HepG2 (cell line): ENCODE data around the gene RTF1. TPM values are rescaled to one million over a fixed set of nuclear protein-coding genes. Genes with fewer than 3 reads are reported as not detected.

ENCODE experiments used
- AGO1 ChIP-seq: fragments of 200-400 bp; formaldehyde crosslinking; IDR thresholded peaks from 2 replicates; pipeline ENCODE4 v1.6.1; 2017; ENCODE audit warnings: mild to moderate bottlenecking, low read depth, low read length, moderate library complexity; ENCODE audit not compliant: poor library complexity, severe bottlenecking
- ARHGAP35 ChIP-seq: sonication (generic); formaldehyde crosslinking; IDR thresholded peaks from 2 replicates; pipeline ENCODE4 v1.9.0; 2022; ENCODE audit warnings: mild to moderate bottlenecking, inconsistent platforms, moderate library complexity, missing genetic modification reagents, borderline replicate concordance
- ARNT2 ChIP-seq: sonication (generic); formaldehyde crosslinking; IDR thresholded peaks from 2 replicates; pipeline ENCODE4 v1.8.0; 2022; ENCODE audit warnings: mild to moderate bottlenecking, low read depth, missing genetic modification reagents, moderate library complexity
- ATM ChIP-seq: fragments of 450-650 bp; IDR thresholded peaks from 2 replicates; pipeline ENCODE4 v1.7.1; 2017; ENCODE audit warnings: mild to moderate bottlenecking, borderline replicate concordance
- CBX5 ChIP-seq: sonication (generic); formaldehyde crosslinking; IDR thresholded peaks from 2 replicates; pipeline ENCODE4 v1.4.0; 2020; ENCODE audit warnings: missing genetic modification reagents, borderline replicate concordance
- EEA1 ChIP-seq: sonication (generic); formaldehyde crosslinking; IDR thresholded peaks from 2 replicates; pipeline ENCODE4 v1.5.1; 2020; ENCODE audit warnings: mild to moderate bottlenecking, missing genetic modification reagents, borderline replicate concordance
- ELK4 ChIP-seq: sonication (generic); formaldehyde crosslinking; IDR thresholded peaks from 2 replicates; pipeline ENCODE4 v1.9.0; 2021; ENCODE audit warnings: missing genetic modification reagents, borderline replicate concordance
- GATAD2A ChIP-seq: IDR thresholded peaks from 2 replicates; pipeline ENCODE4 v1.6.1; 2016
- HIVEP1 ChIP-seq: sonication (generic); formaldehyde crosslinking; IDR thresholded peaks from 2 replicates; pipeline ENCODE4 v1.4.0; 2020; ENCODE audit warnings: mild to moderate bottlenecking, missing genetic modification reagents
- HMGA1 ChIP-seq: sonication (generic); formaldehyde crosslinking; conservative IDR thresholded peaks from 2 replicates; pipeline ENCODE4 v1.4.0; 2020; ENCODE audit warnings: missing genetic modification reagents
- IKZF4 ChIP-seq: sonication (generic); formaldehyde crosslinking; IDR thresholded peaks from 2 replicates; pipeline ENCODE4 v1.5.1; 2020; ENCODE audit warnings: borderline replicate concordance, mild to moderate bottlenecking, low read depth, missing genetic modification reagents; ENCODE audit errors: not compliant biosample characterization
- MED8 ChIP-seq: sonication (generic); formaldehyde crosslinking; IDR thresholded peaks from 2 replicates; pipeline ENCODE4 v1.8.1; 2023; ENCODE audit warnings: mild to moderate bottlenecking, missing genetic modification reagents; ENCODE audit not compliant: insufficient replicate concordance
- TBX3 ChIP-seq: fragments of 450-650 bp; IDR thresholded peaks from 2 replicates; pipeline ENCODE4 v1.6.1; 2017; ENCODE audit warnings: antibody characterized with exemption, mild to moderate bottlenecking, inconsistent platforms, borderline replicate concordance
- TFE3 ChIP-seq: IDR thresholded peaks from 2 replicates; pipeline ENCODE4 v1.6.1; 2016
- THAP7 ChIP-seq: sonication (generic); formaldehyde crosslinking; IDR thresholded peaks from 2 replicates; pipeline ENCODE4 v1.8.1; 2023; ENCODE audit warnings: mild to moderate bottlenecking, missing genetic modification reagents
- TOPORS ChIP-seq: sonication (generic); formaldehyde crosslinking; IDR thresholded peaks from 2 replicates; pipeline ENCODE4 v1.8.0; 2023; ENCODE audit warnings: mild to moderate bottlenecking, missing genetic modification reagents
- ZBTB7B ChIP-seq: sonication (generic); formaldehyde crosslinking; IDR thresholded peaks from 2 replicates; pipeline ENCODE4 v1.4.0; 2020; ENCODE audit warnings: missing genetic modification reagents
- ZNF576 ChIP-seq: sonication (generic); formaldehyde crosslinking; IDR thresholded peaks from 2 replicates; pipeline ENCODE4 v1.4.0; 2020; ENCODE audit warnings: mild to moderate bottlenecking, missing genetic modification reagents
- ZNF605 ChIP-seq: sonication (generic); formaldehyde crosslinking; IDR thresholded peaks from 2 replicates; pipeline ENCODE4 v1.8.0; 2022; ENCODE audit warnings: mild to moderate bottlenecking, missing genetic modification reagents
- ZNF747 ChIP-seq: sonication (generic); formaldehyde crosslinking; IDR thresholded peaks from 2 replicates; pipeline ENCODE4 v1.8.1; 2023; ENCODE audit warnings: missing genetic modification reagents, mild to moderate bottlenecking, borderline replicate concordance
- ZNF878 ChIP-seq: sonication (generic); formaldehyde crosslinking; IDR thresholded peaks from 2 replicates; pipeline ENCODE4 v1.8.1; 2023; ENCODE audit warnings: mild to moderate bottlenecking, missing genetic modification reagents, moderate library complexity
- ZSCAN22 ChIP-seq: sonication (generic); formaldehyde crosslinking; IDR thresholded peaks from 2 replicates; pipeline ENCODE4 v1.4.0; 2020; ENCODE audit warnings: mild to moderate bottlenecking, missing genetic modification reagents
- ZSCAN25 ChIP-seq: sonication (generic); formaldehyde crosslinking; IDR thresholded peaks from 2 replicates; pipeline ENCODE4 v1.8.0; 2022; ENCODE audit warnings: mild to moderate bottlenecking, missing genetic modification reagents
- ZSCAN5A ChIP-seq: sonication (generic); formaldehyde crosslinking; IDR thresholded peaks from 2 replicates; pipeline ENCODE4 v1.8.0; 2022; ENCODE audit warnings: mild to moderate bottlenecking, missing genetic modification reagents, borderline replicate concordance
- polyA plus RNA-seq, 8 experiments: library from polyadenylated mRNA; depleted of rRNA in 3 of 8; stranded (reverse) in 7 of 8; unstranded in 1 of 8; fragments of >200 nt; fragmentation: Illumina TruSeq in 4 of 8; extraction: Trizol in 4 of 8; gene quantifications; 2 replicates each; pipeline versions ENCODE4 v1.2.1 to v1.2.3, GENCODE V29; 2011 to 2016; ENCODE audit warnings: low read depth in 4 of 8, missing spikeins in 1 of 8, mixed read lengths in 1 of 8; ENCODE audit not compliant: insufficient read depth in 1 of 8
- total RNA-seq, 5 experiments: library from RNA; depleted of rRNA; stranded (reverse); fragments of >200 nt; fragmentation: Illumina TruSeq; extraction: Trizol; gene quantifications; 2 replicates each; pipeline ENCODE4 v1.2.3, GENCODE V29; 2016; ENCODE audit warnings: low read depth in 1 of 5

RTF1 gene
- total and polyA plus RNA-seq, 2 of the 13 experiments (the other 11 are each of a cell fraction or from before 2014, with no cell fraction given), result 13.9 to 17.9 TPM

- TF ChIP-seq CBX5 (CRISPR knock-in tag) (peak; percentile 93), THAP7 (CRISPR knock-in tag) (peak; percentile 79; the same call in 1 of the 2 replicates), ZNF605 (CRISPR knock-in tag) (peak; percentile 86), TFE3 (no peak; the same call in 1 of the 2 replicates), ZNF747 (CRISPR knock-in tag) (peak; percentile 56; the same call in 1 of the 2 replicates), TOPORS (CRISPR knock-in tag) (no peak; the same call in 1 of the 2 replicates), GATAD2A (CRISPR knock-in tag) (peak; percentile 79), HIVEP1 (peak; percentile 96; the same call in 1 of the 2 replicates), ARNT2 (CRISPR knock-in tag) (peak; percentile 69; the same call in 1 of the 2 replicates), ZSCAN22 (no peak), ZNF576 (no peak), ZSCAN5A (CRISPR knock-in tag) (peak; percentile 63; the same call in 1 of the 2 replicates), ATM (no peak), EEA1 (CRISPR knock-in tag) (0 out of 2 replicates have a peak, but pooled peaks have one; percentile 22), ARHGAP35 (CRISPR knock-in tag) (peak; percentile 38; the same call in 1 of the 2 replicates), AGO1 (no peak), ZBTB7B (CRISPR knock-in tag) (peak; percentile 92), ELK4 (CRISPR knock-in tag) (no peak), ZNF878 (CRISPR knock-in tag) (peak; percentile 45; the same call in 1 of the 2 replicates), TBX3 (0 out of 2 replicates have a peak, but pooled peaks have one; percentile 7), IKZF4 (no peak), ZSCAN25 (CRISPR knock-in tag) (peak; percentile 63; the same call in 1 of the 2 replicates), MED8 (CRISPR knock-in tag) (peak; percentile 75), HMGA1 (no peak)
Observed at GRCh38 chr15:41495736-41496599, 79.1 kb downstream of the RTF1 start (continued).
